Ramos (cell line): ENCODE results near the gene ATXN7L2.

ENCODE experiments used
- in situ Hi-C: fragments of 300-500 bp; cut with MboI; formaldehyde crosslinking; loops from one replicate; pipeline ENCODE4 v1.14.3; 2022; ENCODE audit warnings: low sequenced_read_pairs; ENCODE audit not compliant: unreplicated experiment

ATXN7L2 gene

GRCh38 chr1:109475261-109475660 is 8.4 kb upstream of the ATXN7L2 start:
- in situ Hi-C loops: no loop called here

- in situ Hi-C loops: no loop called here
Observed at GRCh38 chr1:109476825-109477224, 6.9 kb upstream of the ATXN7L2 start.

GRCh38 chr1:109477821-109478220 is 5.9 kb upstream of the ATXN7L2 start:
- in situ Hi-C loops: no loop called here

GRCh38 chr1:109478806-109479205 is 4.9 kb upstream of the ATXN7L2 start:
- in situ Hi-C loops: no loop called here

DNA sequence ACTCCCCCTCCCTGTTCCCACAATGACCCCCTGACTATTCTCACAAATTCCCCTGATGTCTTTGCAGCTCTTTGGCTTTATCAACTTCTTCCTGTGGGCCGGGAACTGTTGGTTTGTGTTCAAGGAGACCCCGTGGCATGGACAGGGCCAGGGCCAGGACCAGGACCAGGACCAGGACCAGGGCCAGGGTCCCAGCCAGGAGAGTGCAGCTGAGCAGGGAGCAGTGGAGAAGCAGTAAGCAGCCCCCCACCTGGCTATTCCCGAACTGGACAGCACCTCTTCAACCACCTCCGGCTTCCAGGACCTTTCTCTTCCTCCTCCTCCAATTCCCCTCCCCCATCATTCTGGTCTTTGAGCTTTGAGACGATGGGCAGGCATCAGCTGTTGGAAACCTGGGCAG is 4.4 kb upstream of the ATXN7L2 start:
- in situ Hi-C loops: no loop called here

- in situ Hi-C loops: no loop called here
Observed at GRCh38 chr1:109479901-109480300, 3.8 kb upstream of the ATXN7L2 start.

DNA sequence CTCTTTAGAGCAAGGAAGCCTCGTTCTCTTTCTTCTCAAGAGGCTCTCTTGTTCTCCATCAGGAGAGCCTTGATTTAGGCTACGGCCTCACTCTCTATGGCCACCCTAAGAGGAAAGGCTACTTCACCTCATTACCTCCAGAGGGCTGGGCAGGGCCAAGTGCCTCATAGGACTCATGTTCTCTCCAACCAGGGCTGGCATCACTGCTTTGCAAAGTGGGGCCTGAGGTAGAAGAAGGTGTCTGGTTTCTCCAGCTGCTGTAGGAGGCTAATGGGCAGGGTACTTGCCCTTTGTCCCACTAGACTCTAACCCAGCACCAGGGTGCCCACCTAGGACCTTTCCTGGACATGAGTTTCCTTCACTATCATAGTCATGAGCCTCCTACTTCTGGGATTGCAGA is 2.1 kb upstream of the ATXN7L2 start:
- in situ Hi-C loops: no loop called here

GRCh38 chr1:109482242-109482641 is 1.5 kb upstream of the ATXN7L2 start:
- in situ Hi-C loops: no loop called here

DNA sequence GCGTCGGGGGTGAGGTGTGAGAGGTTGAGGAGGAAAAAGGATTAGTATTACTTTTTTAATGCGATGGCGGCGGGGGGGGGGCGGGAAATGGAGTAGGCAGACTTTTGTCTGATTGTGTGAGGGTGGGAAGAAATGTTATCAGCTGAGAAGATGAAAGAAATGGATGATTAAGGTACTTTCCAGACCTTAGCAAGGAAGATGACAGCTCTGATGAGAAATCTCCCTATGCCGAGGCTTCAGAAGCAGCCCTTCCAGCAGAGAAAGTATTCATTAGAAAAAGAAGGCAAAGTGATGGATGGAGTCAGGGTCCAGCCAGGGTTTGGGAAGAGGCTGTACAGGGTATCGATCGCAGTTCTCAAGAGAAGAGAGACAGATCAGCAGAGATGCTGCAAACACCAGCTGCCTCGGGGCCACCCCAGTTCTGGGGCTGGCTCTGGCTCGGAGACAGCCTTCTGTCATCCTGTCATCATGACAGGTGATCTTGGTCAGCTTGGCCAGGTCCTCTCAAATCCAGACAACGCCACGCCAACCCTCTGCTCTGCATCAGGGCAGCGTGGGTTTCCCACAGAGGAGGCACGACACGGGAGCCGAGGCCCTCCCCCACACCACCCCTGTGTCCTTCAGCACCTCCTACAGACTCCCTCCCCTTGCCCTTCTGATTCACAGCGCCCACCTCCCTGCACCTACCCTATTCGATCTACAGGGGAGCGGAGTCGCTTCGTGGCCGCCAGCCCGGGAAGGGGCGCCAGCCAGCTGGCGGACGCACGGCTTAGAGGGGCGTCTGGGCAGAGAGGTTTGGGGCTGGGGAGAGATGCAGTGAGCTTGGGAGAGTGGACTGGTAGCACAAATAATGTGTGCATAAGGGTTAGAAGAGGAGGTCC is 674 bp upstream of the ATXN7L2 start:
- in situ Hi-C loops: no loop called here

GRCh38 chr1:109484519-109484975 is 842 bp downstream of the ATXN7L2 start:
- in situ Hi-C loops: no loop called here

- in situ Hi-C loops: no loop called here
Observed at GRCh38 chr1:109485001-109485400, 1.3 kb downstream of the ATXN7L2 start.

- in situ Hi-C loops: no loop called here
Observed at GRCh38 chr1:109487261-109487660, 3.6 kb downstream of the ATXN7L2 start.

DNA sequence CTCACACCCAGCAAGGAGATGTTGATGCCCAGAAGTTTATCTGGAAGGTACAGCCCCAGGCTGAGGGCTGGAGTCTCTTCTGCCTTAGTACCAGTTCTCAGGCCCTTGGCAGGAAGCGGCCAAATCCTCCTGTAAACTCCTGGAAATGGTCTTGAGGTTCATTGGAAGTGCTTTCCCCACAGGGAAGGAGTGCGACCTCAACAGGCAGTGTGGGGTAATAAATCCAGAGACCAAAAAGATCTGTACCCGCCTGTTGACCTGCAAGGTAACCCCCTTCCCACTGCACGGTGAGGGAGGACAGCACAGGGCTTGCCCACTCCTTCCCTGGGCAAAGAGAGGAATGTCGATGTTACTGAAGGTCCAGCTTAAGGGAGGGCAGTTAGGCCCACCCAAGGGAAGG is 4.5 kb downstream of the ATXN7L2 start:
- in situ Hi-C loops: no loop called here

GRCh38 chr1:109488696-109489095 is 5.0 kb downstream of the ATXN7L2 start:
- in situ Hi-C loops: no loop called here

DNA sequence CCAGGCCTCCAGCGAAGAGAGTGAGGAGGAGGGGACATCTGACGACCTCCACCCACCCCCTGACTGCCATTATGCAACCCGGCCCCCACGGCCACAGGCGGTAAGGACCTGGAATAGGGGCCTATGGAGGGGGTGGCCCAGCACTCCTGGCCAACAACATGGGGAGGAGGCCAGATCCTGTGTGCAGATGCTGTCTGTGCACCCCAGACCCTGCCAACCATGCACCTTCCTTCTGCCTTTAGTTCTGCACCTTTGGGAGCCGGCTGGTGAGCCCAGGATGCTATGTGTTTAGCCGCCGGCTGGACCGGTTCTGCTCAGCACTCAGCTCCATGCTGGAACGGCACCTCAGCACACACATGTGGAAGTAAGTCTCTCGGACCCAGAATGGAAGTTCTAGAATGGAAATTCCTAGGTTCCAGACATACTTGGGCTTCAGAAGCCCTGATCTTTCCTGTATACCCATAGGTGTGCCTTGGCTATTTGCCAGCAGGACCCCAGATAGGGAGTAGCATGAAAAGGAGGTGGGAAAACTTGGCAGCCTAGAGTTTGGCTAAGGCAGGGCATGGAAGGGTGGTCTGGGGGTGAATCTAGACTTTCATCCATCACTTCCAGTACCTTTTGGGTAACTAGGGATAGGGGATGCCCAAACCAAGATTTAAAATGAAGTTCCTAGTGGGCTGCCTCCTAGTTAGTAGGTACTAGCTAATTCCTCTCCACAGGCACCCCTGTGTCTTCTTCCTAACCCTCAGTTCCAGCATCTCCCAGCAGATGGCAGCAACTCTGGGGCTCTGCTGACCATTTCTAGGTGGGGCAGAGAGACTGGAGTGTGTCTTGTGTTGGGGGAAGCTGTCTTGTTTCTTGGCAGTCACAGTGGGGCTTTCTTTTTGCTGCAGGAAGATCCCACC is 6.6 kb downstream of the ATXN7L2 start:
- in situ Hi-C loops: no loop called here

- in situ Hi-C loops: no loop called here
Observed at GRCh38 chr1:109490934-109491302, 7.2 kb downstream of the ATXN7L2 start.

GRCh38 chr1:109491372-109491771 is 7.7 kb downstream of the ATXN7L2 start:
- in situ Hi-C loops: no loop called here

DNA sequence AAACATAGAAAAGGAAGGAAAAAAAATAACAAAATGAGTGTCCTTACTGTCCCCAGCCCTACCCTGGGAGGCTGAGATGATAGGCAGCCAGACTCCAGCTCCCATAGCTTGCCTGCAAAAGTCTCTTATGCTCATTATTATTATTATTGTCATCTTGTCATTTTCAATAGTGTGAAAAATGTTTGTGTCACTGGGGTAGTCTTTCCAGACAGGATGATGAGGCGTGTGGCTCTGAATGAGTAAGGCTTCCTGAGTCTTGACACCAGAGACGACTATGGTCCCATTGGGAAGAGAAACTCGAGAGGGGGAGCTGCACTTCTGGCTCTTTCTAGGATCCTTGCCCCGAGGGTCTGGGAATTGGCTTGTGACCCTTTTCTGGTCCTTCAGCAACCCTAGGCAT is 9.1 kb downstream of the ATXN7L2 start:
- in situ Hi-C loops: no loop called here

DNA sequence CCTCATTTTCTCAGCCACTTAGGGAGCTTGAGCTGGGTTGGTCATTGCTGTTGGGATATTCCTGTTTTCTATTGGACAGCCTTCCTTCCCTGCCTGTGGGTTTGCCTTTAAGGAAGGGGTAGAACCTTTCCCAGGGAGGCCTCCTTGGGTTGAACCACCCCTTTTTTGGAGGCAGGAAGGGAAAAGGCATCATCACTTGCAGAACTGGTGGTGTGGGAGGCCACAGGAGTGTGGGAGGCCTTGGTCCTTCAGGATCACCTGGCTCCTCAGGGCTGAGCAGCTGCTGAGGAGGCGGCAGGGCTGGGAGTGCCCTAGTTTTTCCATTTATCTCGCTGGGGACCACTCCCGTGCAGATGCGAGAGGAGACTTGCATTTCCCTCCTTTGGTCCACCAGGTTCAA is 9.5 kb downstream of the ATXN7L2 start:
- in situ Hi-C loops: no loop called here

DNA sequence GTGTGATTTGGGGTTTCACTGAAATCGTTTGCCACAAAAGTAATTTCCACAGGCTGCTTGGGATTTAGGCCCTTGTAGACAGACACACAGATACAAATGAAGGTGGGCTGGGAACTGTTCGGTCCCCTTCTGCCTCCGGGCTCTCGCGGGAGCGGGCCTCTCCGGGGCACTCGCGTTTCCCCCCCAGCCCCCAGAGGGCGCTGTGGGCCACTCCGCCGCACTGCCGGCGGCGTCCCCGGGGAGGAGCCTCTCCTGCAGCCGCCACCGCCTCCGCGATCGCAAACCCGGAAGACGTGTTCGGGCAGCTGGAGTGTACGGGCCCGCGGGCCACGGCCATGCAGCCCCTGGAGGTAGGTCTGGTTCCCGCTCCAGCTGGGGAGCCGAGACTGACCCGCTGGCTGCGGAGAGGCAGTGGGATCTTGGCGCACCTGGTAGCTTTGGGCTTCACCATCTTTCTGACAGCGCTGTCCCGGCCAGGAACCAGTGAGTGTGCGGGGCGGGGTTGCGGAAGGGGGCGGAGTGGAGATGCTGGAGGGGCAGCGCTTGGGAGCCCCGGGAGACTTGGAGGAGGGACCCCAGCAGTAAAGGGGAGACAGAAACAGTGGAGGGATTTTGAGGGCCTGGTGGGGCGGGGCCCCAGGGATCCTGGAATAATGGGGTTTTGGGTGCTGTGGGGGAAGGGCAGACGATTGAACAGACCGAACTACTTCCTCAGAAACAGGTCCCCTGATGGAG is 10.3 kb downstream of the ATXN7L2 start, which contains the start of gene CYB561D1:
TSS of gene CYB561D1 (plus strand) at position 290 of the 735 bp plus-strand sequence. CDS start at position 336, 46 bp downstream.
- in situ Hi-C loops: no loop called here
